Measurements from ENCODE around the gene PSMD3.
"Not testable (repeated sequence)": the region's sequence is repeated elsewhere in the genome, so short reads cannot be mapped to it uniquely, and the experiment has no call there.

The PSMD3 gene

DNA sequence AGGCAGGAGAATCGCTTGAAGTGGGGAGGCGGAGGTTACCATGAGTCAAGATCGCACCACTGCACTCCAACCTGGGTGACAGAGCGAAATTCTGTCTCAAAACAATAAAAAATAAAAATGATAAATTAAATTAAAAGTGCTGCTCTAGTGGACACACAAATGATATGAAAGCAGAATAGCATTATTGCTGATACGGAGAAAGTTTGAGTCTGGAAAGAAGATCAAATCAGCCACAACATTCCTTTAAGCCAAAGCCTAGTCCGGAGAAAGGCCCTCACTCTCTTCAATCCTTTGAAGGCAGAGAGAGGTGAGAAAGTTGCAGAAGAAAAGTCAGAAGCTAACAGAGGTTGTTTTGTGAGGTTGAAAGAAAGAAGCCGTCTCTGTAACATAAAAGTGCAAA, 19.6 kb downstream of the PSMD3 start:
- no peak for DNase-seq

DNA sequence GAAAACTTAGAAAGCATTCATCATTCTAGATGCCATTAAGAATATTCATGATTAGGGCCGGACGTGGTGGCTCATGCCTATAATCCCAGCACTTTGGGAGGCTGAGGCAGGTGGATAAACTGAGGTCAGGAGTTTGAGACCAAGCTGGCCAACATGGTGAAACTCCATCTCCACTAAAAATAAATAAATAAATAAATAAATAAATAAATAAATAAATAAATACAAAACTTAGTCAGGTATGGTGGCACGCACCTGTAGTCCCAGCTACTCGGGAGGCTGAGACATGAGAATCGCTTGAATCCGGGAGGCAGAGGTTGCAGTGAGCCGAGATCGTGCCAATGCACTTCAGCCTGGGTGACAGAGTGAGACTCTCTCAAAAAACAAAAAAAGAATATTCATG, 20.7 kb downstream of the PSMD3 start:
- not testable (repeated sequence) for DNase-seq

DNA sequence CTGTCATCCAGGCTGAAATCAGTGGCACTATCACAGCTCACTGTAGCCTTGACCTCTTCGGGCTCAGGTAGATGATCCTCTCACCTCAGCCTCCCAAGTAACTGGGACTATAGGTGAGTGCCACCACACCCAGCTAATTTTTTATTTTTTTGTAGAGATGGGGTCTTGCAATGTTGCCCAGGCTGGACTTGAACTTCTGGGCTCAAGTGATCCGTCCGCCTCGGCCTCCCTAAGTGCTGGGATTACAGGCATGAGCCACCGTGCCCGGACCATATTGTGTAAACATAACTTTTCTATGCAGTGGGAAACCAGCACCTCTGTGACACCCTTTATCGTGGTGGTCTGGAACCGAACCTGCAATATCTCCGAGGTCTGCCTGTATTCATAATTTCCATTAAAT, 23.5 kb downstream of the PSMD3 start:
- no peak for DNase-seq

DNA sequence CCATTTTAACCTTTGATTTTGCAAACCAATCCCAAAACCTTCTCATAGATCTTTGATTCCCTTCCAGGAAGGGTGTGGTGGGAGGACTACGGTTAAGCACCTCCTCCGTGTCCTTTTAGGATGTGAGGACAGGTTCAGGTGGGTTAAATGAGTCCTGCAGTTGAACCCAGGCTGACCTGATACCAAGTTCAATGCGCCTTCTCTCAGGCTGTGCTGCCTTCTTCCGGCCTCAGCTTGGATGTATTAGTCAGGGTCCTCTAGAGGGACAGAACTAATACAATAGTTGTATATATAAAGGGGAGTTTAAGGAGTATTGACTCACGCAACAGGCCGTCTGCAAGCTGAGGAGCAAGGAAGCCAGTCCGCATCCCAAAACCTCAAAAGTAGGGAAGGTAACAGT, 24.1 kb downstream of the PSMD3 start:
- no peak for DNase-seq

DNA sequence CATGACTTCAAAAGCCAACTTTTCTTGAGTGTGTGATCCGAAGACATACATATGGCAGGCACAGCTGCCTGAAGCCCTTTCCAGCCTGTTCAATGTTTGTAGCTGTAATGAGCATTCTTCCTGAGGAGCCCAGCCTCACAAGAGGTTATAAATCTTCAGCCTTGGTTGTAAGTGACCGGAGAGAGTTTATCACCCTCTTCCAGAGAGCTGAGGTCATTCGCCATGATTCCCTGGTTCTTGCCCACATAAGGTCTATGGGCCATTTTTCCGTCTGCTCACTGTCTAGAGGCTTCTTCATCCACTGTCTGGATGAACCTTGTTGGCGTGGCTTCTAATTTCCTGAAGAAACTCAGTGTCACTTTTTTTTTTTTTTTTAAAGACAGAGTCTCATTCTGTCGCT, 24.9 kb downstream of the PSMD3 start:
- no peak for DNase-seq

DNA sequence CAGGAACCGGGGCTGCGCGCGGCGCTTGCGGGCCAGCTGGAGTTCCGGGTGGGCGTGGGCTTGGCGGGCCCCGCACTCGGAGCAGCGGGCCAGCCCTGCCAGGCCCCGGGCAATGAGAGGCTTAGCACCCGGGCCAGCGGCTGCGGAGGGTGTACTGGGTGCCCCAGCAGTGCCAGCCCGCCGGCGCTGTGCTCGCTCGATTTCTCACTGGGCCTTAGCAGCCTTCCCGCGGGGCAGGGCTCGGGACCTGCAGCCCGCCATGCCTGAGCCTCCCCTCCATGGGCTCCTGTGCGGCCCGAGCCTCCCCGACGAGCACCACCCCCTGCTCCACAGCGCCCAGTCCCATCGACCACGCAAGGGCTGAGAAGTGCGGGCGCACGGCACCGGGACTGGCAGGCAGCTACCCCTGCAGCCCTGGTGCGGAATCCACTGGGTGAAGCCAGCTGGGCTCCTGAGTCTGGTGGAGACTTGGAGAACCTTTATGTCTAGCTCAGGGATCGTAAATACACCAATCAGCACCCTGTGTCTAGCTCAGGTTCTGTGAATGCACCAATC, 30.4 kb downstream of the PSMD3 start:
- DNase-seq, result not testable (repeated sequence)

DNA sequence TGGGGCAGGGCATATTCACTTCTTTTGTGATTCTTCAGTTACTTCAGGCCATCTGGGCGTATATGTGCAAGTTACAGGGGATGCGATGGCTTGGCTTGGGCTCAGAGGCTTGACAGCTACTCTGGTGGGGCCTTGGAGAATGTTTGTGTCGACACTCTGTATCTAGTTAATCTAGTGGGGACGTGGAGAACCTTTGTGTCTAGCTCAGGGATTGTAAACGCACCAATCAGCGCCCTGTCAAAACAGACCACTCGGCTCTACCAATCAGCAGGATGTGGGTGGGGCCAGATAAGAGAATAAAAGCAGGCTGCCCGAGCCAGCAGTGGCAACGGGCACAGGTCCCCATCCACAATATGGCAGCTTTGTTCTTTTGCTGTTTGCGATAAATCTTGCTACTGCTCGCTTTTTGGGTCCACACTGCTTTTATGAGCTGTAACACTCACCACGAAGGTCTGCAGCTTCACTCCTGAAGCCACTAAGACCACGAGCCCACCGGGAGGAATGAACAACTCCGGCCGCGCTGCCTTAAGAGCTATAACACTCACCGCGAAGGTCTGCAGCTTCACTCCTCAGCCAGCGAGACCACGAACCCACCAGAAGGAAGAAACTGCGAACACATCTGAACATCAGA, 31.5 kb downstream of the PSMD3 start:
- DNase-seq, result not testable (repeated sequence)

DNA sequence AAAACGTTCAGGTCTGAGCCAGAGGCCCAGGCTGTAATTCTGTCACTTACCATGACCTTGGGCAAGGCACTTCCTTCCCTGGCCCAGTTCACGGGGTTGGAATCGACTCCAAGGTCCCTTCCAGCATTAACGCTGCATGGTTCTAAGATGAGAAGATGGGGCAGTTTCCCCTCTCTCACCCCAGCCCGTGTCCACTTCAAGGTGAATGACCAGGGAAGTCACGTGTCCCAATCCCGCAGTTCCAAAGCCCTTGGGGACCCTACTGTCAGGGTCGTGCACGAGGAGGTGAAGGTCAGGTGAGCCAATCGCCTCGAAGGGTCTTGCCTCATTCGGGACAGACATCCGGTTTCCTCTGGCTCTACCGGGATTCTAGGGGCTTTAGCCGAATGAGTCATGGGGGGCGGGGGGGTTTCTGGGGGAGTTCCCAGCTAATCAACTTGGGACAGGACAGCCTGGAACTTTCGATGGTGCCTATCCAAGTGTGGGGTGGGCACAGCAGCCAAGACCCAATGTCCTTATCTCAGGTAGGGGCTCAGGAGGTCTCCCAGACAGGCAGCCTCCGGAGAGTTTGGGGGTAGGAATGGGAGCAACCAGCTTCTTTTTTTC, 33.9 kb downstream of the PSMD3 start:
- no peak for DNase-seq

DNA sequence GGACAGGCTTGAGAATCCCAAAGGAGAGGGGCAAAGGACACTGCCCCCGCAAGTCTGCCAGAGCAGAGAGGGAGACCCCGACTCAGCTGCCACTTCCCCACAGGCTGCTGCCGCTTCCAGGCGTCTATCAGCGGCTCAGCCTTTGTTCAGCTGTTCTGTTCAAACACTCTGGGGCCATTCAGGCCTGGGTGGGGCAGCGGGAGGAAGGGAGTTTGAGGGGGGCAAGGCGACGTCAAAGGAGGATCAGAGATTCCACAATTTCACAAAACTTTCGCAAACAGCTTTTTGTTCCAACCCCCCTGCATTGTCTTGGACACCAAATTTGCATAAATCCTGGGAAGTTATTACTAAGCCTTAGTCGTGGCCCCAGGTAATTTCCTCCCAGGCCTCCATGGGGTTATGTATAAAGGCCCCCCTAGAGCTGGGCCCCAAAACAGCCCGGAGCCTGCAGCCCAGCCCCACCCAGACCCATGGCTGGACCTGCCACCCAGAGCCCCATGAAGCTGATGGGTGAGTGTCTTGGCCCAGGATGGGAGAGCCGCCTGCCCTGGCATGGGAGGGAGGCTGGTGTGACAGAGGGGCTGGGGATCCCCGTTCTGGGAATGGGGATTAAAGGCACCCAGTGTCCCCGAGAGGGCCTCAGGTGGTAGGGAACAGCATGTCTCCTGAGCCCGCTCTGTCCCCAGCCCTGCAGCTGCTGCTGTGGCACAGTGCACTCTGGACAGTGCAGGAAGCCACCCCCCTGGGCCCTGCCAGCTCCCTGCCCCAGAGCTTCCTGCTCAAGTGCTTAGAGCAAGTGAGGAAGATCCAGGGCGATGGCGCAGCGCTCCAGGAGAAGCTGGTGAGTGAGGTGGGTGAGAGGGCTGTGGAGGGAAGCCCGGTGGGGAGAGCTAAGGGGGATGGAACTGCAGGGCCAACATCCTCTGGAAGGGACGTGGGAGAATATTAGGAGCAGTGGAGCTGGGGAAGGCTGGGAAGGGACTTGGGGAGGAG, 34.7 kb downstream of the PSMD3 start, which contains the start of gene CSF3:
CSF3 (plus strand) TSS at position 436 of the 993 bp plus-strand sequence; CDS start at position 471, 35 bp downstream.
- no peak for DNase-seq

DNA sequence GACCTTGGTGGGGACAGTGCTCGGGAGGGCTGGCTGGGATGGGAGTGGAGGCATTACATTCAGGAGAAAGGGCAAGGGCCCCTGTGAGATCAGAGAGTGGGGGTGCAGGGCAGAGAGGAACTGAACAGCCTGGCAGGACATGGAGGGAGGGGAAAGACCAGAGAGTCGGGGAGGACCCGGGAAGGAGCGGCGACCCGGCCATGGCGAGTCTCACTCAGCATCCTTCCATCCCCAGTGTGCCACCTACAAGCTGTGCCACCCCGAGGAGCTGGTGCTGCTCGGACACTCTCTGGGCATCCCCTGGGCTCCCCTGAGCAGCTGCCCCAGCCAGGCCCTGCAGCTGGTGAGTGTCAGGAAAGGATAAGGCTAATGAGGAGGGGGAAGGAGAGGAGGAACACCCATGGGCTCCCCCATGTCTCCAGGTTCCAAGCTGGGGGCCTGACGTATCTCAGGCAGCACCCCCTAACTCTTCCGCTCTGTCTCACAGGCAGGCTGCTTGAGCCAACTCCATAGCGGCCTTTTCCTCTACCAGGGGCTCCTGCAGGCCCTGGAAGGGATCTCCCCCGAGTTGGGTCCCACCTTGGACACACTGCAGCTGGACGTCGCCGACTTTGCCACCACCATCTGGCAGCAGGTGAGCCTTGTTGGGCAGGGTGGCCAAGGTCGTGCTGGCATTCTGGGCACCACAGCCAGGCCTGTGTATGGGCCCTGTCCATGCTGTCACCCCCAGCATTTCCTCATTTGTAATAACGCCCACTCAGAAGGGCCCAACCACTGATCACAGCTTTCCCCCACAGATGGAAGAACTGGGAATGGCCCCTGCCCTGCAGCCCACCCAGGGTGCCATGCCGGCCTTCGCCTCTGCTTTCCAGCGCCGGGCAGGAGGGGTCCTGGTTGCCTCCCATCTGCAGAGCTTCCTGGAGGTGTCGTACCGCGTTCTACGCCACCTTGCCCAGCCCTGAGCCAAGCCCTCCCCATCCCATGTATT, 35.7 kb downstream of the PSMD3 start:
- DNase-seq, result no peak

DNA sequence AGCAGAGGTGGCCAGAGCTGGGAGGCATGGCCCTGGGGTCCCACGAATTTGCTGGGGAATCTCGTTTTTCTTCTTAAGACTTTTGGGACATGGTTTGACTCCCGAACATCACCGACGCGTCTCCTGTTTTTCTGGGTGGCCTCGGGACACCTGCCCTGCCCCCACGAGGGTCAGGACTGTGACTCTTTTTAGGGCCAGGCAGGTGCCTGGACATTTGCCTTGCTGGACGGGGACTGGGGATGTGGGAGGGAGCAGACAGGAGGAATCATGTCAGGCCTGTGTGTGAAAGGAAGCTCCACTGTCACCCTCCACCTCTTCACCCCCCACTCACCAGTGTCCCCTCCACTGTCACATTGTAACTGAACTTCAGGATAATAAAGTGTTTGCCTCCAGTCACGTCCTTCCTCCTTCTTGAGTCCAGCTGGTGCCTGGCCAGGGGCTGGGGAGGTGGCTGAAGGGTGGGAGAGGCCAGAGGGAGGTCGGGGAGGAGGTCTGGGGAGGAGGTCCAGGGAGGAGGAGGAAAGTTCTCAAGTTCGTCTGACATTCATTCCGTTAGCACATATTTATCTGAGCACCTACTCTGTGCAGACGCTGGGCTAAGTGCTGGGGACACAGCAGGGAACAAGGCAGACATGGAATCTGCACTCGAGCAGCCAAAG, 36.9 kb downstream of the PSMD3 start:
- no peak for DNase-seq

DNA sequence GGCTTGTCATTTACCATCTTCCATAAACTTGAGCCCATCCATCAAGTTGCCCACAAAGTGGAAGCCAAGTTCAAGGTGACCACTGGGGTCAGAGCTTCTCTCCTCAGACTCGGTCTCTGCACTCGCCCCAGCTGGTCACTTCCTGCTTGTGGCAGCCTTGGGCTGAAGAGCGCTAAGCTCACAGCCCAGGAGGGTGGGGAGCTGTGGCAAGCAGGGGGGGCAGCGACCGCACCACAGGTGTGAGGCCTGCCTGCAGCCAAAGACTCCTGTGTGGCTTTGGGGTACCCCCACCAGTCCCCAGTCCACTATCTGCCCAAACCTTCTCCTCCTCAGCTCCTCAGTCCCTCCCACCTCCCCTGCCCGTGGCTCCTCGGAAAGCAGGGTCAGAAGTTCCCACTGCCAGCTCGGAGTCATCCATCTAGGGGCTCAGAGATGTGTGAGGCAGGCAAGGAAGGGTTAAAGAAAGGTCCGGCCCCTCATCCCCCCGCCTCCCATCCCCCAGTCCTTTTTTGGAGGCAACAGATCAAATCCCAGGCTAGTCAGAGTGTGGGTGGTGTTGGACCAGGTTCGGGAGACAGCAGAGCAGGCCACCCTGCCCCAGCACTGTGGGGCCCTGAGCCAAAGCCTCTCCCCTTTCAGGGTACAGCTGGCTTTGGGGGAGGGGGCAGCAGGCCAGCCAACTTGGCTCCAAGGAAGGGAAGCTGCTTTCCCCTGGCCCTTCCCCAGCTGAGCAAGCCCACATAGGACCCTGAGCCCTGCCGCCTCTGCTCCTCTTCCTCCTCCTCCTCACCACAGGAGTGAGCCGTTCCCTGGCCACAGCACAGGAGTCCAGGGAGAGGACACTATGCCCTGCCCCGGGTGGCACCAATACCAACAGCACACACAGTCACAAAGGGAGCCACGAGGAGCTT, 37.9 kb downstream of the PSMD3 start:
- DNase-seq, result no peak

DNA sequence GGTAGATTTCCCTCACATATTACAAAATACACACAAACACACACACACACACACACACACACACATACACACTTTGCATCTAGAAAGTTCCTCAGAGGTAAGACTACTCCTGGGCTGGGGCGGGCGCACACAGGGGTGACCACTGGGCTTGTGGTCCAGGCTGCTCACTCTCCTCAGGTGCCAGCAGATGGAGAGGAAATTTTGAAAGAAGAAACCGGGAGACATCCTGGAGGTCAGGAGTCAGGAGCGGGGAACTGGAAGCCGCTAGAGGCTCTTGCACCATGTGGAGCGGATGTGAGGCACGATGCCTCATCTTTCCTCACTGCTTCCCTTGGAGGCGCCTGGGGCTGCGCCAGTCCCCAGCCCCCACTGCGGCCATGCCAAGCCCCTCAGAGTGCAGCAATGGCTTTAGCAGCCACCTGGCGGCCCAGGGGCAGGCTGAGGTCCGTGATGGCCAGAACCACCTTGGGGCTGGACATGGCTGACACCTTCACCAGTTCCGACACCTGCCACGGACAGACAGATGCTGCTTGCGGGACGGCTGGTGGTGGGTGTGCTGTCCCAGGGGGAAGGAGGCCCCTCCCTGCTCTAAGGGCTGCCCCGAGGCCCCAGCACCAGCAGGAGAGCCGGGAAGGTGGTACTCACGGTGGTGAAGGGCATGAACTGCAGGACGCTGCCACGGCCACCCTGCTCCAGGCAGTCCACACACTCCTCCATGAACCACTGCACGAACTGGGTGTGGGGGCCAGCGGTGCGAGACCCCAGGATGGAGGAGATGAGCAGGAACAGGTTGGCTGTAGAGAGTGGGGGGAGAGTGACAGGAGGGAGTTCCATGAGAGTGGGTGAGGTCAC, 38.8 kb downstream of the PSMD3 start:
- DNase-seq, result no peak

DNA sequence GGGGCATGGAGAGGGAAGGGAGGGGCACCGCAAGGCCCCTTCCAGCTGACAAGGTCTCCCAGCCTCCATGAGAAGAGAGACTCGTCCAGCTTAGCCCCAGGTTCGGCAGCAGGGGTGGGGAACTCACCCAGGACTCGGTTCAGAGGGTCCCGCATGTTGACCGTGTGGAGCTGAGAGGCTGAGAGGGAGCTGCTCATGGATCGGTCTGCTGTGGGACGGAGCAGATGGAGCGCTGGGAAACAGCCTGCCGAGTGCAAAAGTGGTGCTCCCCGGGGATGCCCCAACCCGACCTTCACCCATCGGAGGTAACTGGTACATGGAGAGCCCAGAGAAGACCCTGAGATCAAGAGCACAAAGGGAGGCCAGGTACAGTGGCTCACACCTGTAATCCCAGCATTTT, 39.5 kb downstream of the PSMD3 start:
- DNase-seq, result no peak

DNA sequence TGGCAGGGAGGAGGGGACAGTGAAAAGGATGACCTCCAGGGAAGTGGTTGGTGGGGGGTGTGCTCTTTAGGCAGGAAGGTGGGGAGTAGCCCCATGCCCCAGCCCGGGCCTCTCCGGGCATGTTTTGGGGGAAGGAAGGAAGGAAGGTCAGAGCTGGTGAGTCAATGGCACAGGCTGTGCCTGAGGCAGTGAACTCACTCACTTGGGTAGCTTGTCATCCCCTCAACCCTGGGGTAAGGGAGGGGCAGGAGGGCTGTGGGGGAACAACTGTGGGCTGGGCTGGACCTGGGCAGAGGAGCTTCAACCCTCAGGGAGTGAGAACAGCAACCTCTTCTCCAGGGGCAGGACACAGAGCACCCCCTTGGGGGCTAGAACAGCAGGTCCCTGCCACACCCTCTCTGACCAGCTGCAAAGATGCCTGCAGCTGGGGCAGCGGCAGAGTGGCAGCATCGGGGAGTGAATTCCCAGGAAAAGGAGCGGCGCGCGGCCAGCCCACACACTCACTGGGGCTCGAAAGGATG, 40.9 kb downstream of the PSMD3 start:
- DNase-seq, result no peak

DNA sequence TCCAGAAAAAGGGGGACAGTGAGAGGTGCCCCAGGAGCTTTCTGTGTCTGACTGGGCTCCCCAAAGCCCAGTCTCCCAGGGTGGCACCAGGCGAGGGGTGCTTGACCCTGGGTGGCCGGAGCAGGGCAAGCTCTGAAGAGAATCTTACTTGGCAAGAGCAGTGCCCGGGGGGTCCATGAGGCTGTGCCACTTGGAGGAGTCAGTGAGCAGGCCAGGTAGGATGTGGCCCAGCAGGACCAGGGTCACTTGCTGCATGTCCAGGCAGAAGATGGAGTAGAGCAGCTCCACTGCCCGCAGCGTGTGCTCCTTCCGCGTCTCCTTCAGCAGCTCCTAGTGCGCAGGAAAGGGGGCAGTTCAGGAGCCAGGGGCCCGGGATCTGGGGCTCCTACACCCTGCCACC, 41.9 kb downstream of the PSMD3 start:
- no peak for DNase-seq

DNA sequence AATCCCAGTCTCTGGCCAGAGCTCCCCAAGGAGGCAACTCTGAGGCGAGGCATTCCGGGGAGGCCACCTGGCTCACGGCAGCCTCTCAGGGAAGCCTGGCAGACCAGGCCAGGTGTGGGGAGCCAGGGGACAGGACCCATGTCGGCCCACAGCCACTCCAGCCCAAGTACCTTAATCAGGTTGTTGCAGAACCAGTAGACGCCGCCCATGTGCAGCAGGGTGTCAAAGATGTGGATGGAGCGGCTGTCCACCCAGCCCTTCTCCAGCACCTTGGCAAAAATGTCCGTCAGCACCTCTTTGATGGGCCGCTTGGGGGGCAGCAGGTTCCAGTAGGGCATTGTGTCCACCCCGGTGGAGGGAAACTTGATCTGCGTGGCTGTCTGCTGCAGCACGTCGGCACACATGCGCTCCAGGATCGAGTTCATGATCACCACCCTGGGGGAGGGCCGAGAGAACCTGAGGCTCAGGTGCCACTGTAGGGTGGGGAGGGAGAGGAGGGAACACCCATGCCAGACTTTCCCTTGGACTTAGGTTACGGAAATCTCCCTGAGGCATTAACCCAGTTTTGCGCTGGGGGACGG, 42.4 kb downstream of the PSMD3 start:
- no peak for DNase-seq

DNA sequence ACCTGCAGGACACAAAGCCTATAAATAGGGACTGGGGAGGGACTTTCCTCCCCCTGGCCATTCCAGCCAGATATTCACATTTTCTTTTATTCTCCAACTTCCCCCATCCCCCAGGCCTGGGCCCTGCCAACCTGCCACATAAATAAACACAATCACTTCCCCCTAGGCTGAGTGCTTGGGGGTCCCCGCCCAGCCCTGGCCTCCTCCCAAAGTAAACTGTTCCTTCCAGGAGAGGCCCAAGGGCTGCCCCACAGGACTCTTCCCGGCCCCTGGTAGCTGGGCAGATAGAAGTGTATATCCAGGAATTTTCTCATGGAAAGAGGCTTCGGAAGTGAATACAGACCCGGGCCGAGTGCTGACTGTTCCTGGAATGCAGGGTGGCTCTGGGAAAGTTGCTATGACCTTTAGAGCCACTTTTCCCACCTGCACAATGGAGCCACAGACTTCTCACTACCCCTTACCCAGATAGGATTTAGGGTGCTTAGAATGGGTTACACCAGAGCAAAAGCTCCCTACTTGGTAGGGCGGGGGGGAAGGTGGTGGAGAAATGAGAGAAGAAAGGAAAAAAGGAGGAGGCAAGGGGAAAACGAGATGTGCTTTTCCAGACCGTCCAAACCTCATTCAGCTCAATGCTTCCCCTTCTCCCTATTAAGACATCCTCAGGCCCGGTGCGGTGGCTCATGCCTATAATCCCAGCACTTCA, 43.1 kb downstream of the PSMD3 start:
- no peak for DNase-seq

Data from activated CD8-positive, alpha-beta memory T cell treated with anti-CD3 and anti-CD28 coated beads, Interleukin-2, amount 50 U/mL, for 48 hours (primary cell).